Neural progenitor cell (in vitro differentiated cells): ENCODE measurements around the gene GDPD5. TPM values are rescaled to one million over a fixed set of nuclear protein-coding genes. Genes with fewer than 3 reads are reported as not detected.

Experiments
- DNase-seq: peaks from one replicate; pipeline ENCODE4 v3.0.0-alpha.2; 2016; ENCODE audit warnings: low spot score
- H2AFZ ChIP-seq: fragments of 200-600 bp; sonication (generic); replicated peaks from 2 replicates; pipeline ENCODE4 v1.6.1; 2016; ENCODE audit warnings: antibody characterized with exemption
- H3F3A ChIP-seq: fragments of 200-600 bp; sonication (generic); 2 replicates; pipeline ENCODE4 v1.6.1; 2016; ENCODE audit warnings: antibody characterized with exemption, low read depth
- H3K27ac ChIP-seq: fragments of 200-600 bp; sonication (generic); 2 replicates; pipeline ENCODE4 v1.5.1; 2016; ENCODE audit warnings: mild to moderate bottlenecking
- H3K27me3 ChIP-seq: fragments of 200-600 bp; sonication (generic); 2 replicates; pipeline ENCODE4 v1.6.1; 2016; ENCODE audit warnings: mild to moderate bottlenecking, moderate library complexity
- H3K36me3 ChIP-seq: fragments of 200-600 bp; sonication (generic); 2 replicates; pipeline ENCODE4 v1.5.1; 2016
- H3K4me1 ChIP-seq: fragments of 200-600 bp; sonication (generic); 2 replicates; pipeline ENCODE4 v1.6.1; 2016; ENCODE audit warnings: mixed run types
- H3K4me2 ChIP-seq: fragments of 200-600 bp; sonication (generic); 2 replicates; pipeline ENCODE4 v1.6.1; 2016
- H3K4me3 ChIP-seq: fragments of 200-600 bp; sonication (generic); 2 replicates; pipeline ENCODE4 v1.5.1; 2016
- H3K79me2 ChIP-seq: fragments of 200-600 bp; sonication (generic); 2 replicates; pipeline ENCODE4 v1.6.1; 2016; ENCODE audit warnings: low read depth
- H3K9ac ChIP-seq: fragments of 200-600 bp; sonication (generic); 2 replicates; pipeline ENCODE4 v1.6.1; 2016
- H3K9me3 ChIP-seq: fragments of 200-600 bp; sonication (generic); 2 replicates; pipeline ENCODE4 v1.5.1; 2016; ENCODE audit warnings: low read depth
- H4K20me1 ChIP-seq: fragments of 200-600 bp; sonication (generic); 2 replicates; pipeline ENCODE4 v1.6.1; 2016; ENCODE audit warnings: low read depth
- H3K27ac Mint-ChIP-seq: 3 replicates; pipeline ENCODE4 v1.8.0; 2021; ENCODE audit warnings: mixed read lengths
- H3K27me3 Mint-ChIP-seq: 2 replicates; pipeline ENCODE4 v1.8.0; 2022; ENCODE audit warnings: low read depth, mild to moderate bottlenecking, inconsistent platforms, moderate library complexity, mixed read lengths; ENCODE audit not compliant: insufficient read depth
- H3K36me3 Mint-ChIP-seq: 3 replicates; pipeline ENCODE4 v1.8.0; 2021; ENCODE audit warnings: mixed read lengths
- H3K4me1 Mint-ChIP-seq: 3 replicates; pipeline ENCODE4 v1.8.0; 2021; ENCODE audit warnings: mixed read lengths
- H3K4me3 Mint-ChIP-seq: 3 replicates; pipeline ENCODE4 v1.8.0; 2021; ENCODE audit warnings: mild to moderate bottlenecking, moderate library complexity, mixed read lengths
- H3K9me3 Mint-ChIP-seq: 3 replicates; pipeline ENCODE4 v1.8.0; 2020; ENCODE audit warnings: mixed read lengths
- CTCF ChIP-seq: fragments of 200-600 bp; sonication (generic); IDR thresholded peaks from 2 replicates; pipeline ENCODE4 v1.5.1; 2017; ENCODE audit warnings: antibody characterized with exemption, mild to moderate bottlenecking
- EZH2 ChIP-seq: fragments of 200-600 bp; sonication (generic); IDR thresholded peaks from 2 replicates; pipeline ENCODE4 v1.6.1; 2017; ENCODE audit warnings: antibody characterized with exemption, mild to moderate bottlenecking, moderate library complexity
- EZH2phosphoT487 ChIP-seq: fragments of 200-600 bp; sonication (generic); IDR thresholded peaks from 2 replicates; pipeline ENCODE4 v1.6.1; 2017; ENCODE audit warnings: antibody characterized with exemption
- total RNA-seq: library from RNA; depleted of rRNA; stranded (reverse); fragments of >200 nt; gene quantifications from 2 replicates; pipeline ENCODE4 v1.2.3, GENCODE V29; 2015; ENCODE audit warnings: low replicate concordance

Gene GDPD5
- total RNA-seq, 1 donor from 2014 or later: 11.3 TPM

DNA sequence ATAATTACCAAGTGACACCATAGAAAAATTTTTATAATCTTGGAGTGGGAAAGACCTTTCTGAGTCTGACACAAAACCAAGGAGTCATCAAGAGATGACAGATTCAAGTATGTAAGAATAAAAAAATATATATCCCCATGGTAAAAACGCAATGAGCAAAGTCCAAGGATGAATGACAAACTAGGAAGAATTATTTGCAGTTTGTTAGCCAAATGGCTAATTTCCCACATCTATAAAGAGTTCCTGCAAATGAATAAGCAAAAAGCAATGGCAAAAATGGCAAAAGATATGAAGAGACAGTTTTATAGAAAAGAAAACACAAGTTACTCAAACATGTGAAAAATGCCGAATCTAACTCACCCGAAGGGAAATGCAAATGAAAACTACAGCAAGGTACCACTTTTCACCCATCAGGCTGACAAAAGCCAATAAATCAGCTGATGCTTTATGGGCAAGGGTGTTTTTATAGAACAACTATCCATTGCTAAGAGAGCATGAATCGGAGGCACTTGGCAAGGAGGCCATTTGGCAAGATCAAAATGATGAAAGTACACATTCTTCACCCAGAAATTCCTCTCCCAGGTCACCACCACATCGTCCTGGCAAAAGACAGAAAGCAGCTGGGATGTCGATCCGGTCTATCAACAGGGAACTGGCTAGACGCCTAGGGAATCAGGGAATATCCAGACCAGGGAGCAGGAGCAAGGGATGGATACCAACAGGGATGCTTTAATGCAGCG is 71.7 kb downstream of the GDPD5 start:
- H3K9me3 ChIP-seq: no peaks in the 10 kb centered on the region
- Mint-ChIP-seq H3K36me3 (no peaks in the 10 kb centered on the region), H3K4me1 (peaks cover 19% of the 10 kb centered on the region), H3K9me3 (no peaks in the 10 kb centered on the region), H3K27ac (no peak overlapping the region), H3K27me3 (no peaks in the 10 kb centered on the region), H3K4me3 (no peak overlapping the region)
- no peak overlapping the region for H3K9ac ChIP-seq
- no peaks in the 10 kb centered on the region for H3K27me3 ChIP-seq
- no peak overlapping the region for H2AFZ ChIP-seq
- H3K36me3 ChIP-seq: no peaks in the 10 kb centered on the region
- no peaks in the 10 kb centered on the region for H3K79me2 ChIP-seq
- no peak overlapping the region for H3K27ac ChIP-seq
- H4K20me1 ChIP-seq: no peaks in the 10 kb centered on the region
- no peak for DNase-seq
- TF ChIP-seq EZH2phosphoT487 (no peak), CTCF (no peak), EZH2 (no peak)
- H3K4me1 ChIP-seq: peaks cover 17% of the 10 kb centered on the region
- H3F3A ChIP-seq: peaks cover 18% of the 10 kb centered on the region
- no peak overlapping the region for H3K4me3 ChIP-seq
- no peak overlapping the region for H3K4me2 ChIP-seq

DNA sequence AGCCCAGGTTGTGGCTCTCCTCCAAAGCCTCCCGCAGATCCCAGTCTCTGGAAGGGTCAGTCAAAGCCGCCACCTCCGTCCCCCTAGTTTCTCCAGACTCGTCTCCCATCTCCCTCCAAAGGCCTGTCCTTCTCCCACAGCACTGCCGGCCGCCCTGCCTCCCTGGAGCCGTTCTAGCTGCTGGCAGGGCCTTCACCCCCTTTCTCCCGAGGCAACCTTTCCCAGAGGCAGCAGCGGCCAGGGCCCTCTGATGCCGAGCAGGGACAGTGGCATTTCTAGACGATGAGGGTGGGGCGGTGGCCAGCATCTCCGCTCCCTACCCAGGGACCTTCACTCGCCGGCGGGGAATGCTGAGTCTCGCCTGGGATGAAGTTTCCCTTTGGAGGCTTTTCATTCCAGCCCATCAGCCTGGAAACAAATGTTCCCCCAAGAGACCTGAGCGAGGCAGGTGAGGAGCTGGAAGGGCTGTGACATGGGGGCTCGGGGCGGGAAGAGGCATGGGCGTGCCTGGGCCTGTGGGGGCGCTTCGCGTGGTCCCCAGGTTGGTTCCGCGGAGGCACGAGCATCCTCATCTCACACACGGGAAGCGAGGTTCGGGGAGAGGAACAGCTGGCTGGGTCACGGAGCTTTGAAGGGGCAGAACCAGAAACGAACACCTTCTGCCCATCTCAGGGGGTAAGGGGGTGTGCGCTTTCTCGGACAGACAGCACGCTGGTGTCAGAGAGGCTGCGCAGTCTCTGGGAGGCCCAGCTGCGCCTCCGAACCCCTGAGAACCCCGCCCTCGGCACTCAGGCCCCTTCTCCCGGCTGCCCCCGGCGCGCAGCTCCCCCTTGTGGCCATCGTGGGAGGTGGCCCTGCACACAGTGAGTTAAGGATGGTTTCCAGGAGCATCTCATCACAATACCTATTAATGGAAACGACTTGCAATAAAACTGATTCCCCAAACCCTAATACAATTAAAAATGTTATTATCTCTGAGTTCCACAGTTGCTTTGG is 74.6 kb downstream of the GDPD5 start:
- H3K4me3 ChIP-seq: no peak overlapping the region
- peak; percentile 73 for DNase-seq
- no peak overlapping the region for H3K27ac ChIP-seq
- H3K9me3 ChIP-seq: no peaks in the 10 kb centered on the region
- H3K4me3 Mint-ChIP-seq: no peak overlapping the region
- no peaks in the 10 kb centered on the region for H3K9me3 Mint-ChIP-seq
- no peak overlapping the region for H3K4me2 ChIP-seq
- H3K27me3 Mint-ChIP-seq: no peaks in the 10 kb centered on the region
- no peak overlapping the region for H3K9ac ChIP-seq
- H3F3A ChIP-seq: peaks cover 18% of the 10 kb centered on the region
- H3K79me2 ChIP-seq: no peaks in the 10 kb centered on the region
- H3K4me1 ChIP-seq: peaks cover 17% of the 10 kb centered on the region
- peak overlapping the region; percentile 33 for H3K27ac Mint-ChIP-seq
- H3K36me3 Mint-ChIP-seq: no peaks in the 10 kb centered on the region
- no peaks in the 10 kb centered on the region for H3K27me3 ChIP-seq
- H4K20me1 ChIP-seq: no peaks in the 10 kb centered on the region
- TF ChIP-seq CTCF (peak; percentile 92), EZH2 (no peak), EZH2phosphoT487 (no peak)
- peaks cover 22% of the 10 kb centered on the region for H3K4me1 Mint-ChIP-seq
- no peak overlapping the region for H2AFZ ChIP-seq
- no peaks in the 10 kb centered on the region for H3K36me3 ChIP-seq

DNA sequence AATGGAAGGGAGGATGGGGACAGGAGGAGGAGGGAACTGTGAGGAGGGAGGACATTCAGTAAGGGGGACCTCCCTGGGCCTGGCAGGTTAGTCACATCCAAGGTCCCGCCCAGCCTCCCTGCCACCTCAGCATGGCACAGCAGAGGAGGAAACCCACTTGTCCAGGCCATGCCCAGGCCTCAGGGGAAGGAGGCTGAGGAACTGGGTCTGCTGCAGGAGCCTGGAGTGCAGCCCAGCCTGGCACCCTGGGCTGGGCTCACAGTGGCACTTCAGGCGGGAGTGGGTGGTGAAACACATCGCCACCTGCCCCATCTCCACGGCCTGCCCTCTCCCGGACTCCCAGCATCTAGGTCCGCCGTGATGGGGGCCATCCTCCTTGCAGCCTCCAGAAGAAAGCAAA is 75.5 kb downstream of the GDPD5 start:
- Histone ChIP-seq H3K79me2 (no peaks in the 10 kb centered on the region), H4K20me1 (no peaks in the 10 kb centered on the region), H3K4me1 (peaks cover 12% of the 10 kb centered on the region), H3K9me3 (no peaks in the 10 kb centered on the region), H3K27me3 (no peaks in the 10 kb centered on the region), H3K4me2 (no peak overlapping the region), H3K36me3 (no peaks in the 10 kb centered on the region), H3F3A (peaks cover 13% of the 10 kb centered on the region), H3K27ac (no peak overlapping the region), H3K4me3 (no peak overlapping the region), H2AFZ (no peak overlapping the region), H3K9ac (no peak overlapping the region)
- TF ChIP-seq CTCF (no peak), EZH2 (no peak)
- Mint-ChIP-seq H3K4me3 (no peak overlapping the region), H3K27me3 (no peaks in the 10 kb centered on the region), H3K9me3 (no peaks in the 10 kb centered on the region), H3K36me3 (no peaks in the 10 kb centered on the region), H3K27ac (no peak overlapping the region), H3K4me1 (peaks cover 14% of the 10 kb centered on the region)
- DNase-seq: no peak
